ENCODE measurements around the gene DDX47.

The DDX47 gene

DNA sequence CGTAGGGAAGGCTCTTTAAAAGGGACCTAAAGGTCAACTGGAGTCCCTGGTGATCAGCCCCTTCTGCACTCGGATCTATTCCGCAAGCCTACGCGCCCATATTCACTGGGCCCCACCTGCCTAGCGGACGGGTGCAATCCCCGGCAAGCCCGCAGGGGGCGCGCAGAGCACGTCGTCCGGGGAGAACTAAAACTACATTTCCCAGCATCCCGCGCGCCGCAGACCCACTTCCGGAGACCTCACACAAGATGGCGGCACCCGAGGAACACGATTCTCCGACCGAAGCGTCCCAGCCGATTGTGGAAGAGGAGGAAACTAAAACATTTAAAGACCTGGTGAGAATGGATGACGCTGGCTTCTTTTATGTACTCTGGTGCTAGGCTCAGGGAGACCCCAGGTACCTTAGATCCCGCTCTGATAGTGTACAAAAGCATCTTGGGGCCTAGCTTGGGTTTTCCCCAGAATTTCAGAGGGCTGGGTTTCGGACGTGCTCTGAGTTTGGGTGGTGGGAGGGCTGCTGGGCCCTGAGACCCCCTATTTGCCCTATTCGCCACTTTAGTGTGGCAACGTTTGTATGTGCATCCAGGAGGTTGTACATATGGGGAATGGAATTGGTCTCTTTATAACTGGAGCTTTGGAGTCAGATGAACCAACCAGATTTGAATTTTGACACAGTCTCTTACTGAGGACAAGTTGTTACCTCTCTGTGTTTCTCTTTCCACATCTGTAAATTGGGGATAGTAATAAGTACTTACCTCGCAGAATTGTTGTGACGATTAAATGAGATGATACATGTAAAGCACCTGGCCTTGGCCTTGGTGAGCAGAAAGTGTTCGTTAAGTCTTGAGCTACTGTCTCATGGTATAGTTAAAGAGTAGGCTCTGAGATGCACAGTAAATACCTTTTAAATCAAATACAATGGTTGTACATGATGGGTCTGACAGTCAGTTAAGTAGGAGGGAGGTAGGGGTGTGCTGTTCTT is at the start of gene DDX47:
DDX47 (plus strand) TSS at position 227 of the 982 bp plus-strand sequence; CDS start at position 249, 22 bp downstream.
- H3K27ac ChIP-seq = peak within 1 kb of the TSS; percentile 73
- TF ChIP-seq, protein P1, sequence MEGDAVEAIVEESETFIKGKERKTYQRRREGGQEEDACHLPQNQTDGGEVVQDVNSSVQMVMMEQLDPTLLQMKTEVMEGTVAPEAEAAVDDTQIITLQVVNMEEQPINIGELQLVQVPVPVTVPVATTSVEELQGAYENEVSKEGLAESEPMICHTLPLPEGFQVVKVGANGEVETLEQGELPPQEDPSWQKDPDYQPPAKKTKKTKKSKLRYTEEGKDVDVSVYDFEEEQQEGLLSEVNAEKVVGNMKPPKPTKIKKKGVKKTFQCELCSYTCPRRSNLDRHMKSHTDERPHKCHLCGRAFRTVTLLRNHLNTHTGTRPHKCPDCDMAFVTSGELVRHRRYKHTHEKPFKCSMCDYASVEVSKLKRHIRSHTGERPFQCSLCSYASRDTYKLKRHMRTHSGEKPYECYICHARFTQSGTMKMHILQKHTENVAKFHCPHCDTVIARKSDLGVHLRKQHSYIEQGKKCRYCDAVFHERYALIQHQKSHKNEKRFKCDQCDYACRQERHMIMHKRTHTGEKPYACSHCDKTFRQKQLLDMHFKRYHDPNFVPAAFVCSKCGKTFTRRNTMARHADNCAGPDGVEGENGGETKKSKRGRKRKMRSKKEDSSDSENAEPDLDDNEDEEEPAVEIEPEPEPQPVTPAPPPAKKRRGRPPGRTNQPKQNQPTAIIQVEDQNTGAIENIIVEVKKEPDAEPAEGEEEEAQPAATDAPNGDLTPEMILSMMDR (conservative IDR thresholded peaks at IDR 0.05) = peak; percentile 99
- TF ChIP-seq ZFX (IDR thresholded peaks at IDR 0.05) = peak; percentile 96

GRCh38 chr12:12764824-12765223 is 48.3 kb upstream of the DDX47 start:
- no peak overlapping the region for H3K27ac ChIP-seq
- TF ChIP-seq, protein P1 (conservative IDR thresholded peaks at IDR 0.05) = no peak
- no peak for TF ChIP-seq ZFX (IDR thresholded peaks at IDR 0.05)

DNA sequence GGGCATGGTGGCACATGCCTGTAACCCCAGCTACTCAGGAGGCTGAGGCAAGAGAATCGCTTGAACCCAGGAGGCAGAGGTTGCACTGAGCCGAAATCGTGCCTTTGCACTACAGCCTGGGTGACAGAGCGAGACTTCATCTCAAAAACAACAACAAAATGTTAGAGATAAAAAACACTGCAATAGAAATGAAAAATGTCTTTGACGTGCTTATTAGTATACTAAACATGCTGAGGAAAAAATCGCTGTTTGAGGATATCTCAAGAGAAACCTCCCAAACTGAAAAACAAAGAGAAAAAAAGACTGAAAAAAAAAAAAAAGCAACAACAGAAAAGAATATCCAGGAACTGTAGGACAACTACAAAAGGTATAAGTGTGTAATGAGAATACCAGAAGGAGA is 42.9 kb upstream of the DDX47 start:
- TF ChIP-seq ZFX (IDR thresholded peaks at IDR 0.05) = no peak
- TF ChIP-seq, protein P1 (conservative IDR thresholded peaks at IDR 0.05) = no peak
- no peak overlapping the region for H3K27ac ChIP-seq

DNA sequence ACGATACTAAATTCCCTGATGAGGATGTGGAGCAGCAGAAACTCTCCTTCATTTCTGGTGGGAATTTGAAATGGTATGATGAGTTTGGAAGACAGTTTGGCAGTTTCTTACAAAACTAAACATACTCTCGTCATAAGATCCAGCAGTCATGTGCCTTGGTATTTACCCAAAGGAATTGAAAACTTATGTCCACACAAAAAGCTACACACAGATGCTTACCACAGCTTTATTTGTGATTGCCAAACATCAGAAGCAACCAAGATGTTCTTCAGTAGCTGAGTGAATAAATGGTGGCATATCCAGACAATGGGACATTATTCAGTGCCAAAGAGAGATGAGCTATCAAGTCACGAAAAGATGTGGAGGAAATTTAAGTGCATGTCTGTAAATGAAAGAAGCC is 38.4 kb upstream of the DDX47 start:
- TF ChIP-seq ZFX (IDR thresholded peaks at IDR 0.05) = no peak
- TF ChIP-seq, protein P1 (conservative IDR thresholded peaks at IDR 0.05) = no peak
- no peak overlapping the region for H3K27ac ChIP-seq

DNA sequence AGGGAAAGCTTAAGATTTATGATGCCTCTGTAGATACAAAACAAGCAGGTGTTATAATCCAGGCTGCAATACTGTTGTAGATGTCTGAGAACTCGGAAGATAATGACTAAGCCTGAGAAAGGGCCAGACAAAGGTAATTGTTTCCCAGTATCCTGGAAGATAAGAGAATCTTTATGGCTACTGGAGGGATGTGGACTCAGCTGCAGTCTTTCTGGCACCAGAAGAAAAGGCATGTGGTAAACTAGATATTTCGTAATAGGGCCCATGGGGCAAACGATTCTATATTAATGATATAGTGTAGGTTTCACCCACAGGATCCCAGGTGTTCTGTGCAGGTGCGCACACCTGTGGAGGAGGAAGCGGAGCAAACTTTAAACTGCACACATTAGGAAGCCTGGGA is 36.9 kb upstream of the DDX47 start:
- no peak overlapping the region for H3K27ac ChIP-seq
- TF ChIP-seq, protein P1 (conservative IDR thresholded peaks at IDR 0.05) = no peak
- TF ChIP-seq ZFX (IDR thresholded peaks at IDR 0.05) = no peak

- H3K27ac ChIP-seq = no peak overlapping the region
- TF ChIP-seq, protein P1 (conservative IDR thresholded peaks at IDR 0.05) = no peak; the same call in 1 of the 2 replicates
- TF ChIP-seq ZFX (IDR thresholded peaks at IDR 0.05) = no peak
Measured at GRCh38 chr12:12777092-12777491, 36.1 kb upstream of the DDX47 start.

DNA sequence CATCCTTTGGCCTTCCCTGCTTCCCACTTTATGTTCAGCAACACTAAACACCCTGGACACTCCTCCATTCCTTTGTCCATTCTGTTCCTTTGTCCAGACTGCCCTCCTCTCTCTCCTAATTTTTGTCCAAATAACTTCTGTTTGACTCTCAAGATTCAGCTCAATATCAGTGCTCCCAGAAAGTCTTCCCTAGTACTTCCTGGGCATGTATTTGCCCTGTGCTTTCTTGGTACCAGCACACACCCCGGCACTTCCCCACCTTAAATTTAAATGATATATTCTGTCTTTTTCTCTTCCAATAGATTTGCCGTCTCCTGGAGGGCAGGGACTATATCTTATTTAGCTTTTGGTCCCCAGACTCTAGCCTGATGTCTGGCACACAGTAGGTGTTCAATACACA is 34.1 kb upstream of the DDX47 start:
- TF ChIP-seq ZFX (IDR thresholded peaks at IDR 0.05) = no peak
- TF ChIP-seq, protein P1 (conservative IDR thresholded peaks at IDR 0.05) = no peak
- no peak overlapping the region for H3K27ac ChIP-seq
